Colon (tissue), 2 donors: ENCODE measurements around the gene MAP3K21.

Experiments
- FAIRE-seq: peaks from 2 replicates; lab custom pipeline; 2012; peaks lifted over from hg19 to GRCh38; lab: Jason Lieb, UNC
- donor health status: control.
- donor health status: control.

MAP3K21 gene

DNA sequence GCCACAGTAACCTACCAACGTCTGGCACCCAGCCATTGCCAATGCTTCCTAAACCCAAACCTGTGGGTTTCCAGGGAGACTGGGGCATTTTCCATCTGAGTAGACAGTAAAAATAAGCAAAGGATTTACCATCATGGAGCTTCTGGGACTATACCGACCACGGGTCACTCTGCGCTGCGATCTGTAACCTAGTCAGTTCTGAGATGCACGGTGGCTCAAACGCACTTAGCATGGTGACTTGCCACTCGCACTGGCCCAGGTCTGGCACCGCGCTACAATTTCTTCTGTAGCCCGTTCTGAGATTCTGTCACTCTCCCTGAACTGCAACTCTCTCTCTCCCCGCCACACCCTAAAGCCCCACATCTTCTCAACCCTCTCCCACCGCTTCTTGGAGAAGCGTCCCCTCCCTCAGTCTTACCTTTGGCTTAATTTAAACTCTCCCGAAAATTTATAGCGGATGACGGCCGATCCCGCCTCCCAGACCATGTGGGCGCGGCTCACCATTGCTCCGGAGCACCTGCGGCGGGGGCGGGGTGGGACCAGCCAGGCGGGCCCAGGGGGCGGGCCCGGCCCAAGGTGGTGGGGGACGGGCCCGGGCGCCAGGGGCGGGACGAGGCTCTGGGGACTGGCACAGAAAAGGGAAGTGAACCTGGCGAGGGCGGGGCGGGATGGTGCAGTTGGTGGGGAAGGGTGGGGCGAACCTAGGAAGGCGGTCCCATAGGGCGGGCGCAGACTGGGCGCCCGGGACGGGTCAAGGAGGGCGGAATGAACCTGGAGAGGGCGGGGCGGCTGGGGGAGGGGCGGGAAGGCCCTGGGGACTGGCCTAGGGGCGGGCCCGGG is 493 bp upstream of the MAP3K21 start:
- FAIRE-seq, result no peak

DNA sequence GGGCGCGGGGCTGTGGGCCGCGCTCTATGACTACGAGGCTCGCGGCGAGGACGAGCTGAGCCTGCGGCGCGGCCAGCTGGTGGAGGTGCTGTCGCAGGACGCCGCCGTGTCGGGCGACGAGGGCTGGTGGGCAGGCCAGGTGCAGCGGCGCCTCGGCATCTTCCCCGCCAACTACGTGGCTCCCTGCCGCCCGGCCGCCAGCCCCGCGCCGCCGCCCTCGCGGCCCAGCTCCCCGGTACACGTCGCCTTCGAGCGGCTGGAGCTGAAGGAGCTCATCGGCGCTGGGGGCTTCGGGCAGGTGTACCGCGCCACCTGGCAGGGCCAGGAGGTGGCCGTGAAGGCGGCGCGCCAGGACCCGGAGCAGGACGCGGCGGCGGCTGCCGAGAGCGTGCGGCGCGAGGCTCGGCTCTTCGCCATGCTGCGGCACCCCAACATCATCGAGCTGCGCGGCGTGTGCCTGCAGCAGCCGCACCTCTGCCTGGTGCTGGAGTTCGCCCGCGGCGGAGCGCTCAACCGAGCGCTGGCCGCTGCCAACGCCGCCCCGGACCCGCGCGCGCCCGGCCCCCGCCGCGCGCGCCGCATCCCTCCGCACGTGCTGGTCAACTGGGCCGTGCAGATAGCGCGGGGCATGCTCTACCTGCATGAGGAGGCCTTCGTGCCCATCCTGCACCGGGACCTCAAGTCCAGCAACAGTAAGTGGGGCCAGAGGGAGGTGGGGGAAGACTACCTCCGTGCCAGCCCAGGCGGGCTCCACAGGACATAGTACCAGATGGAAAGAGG is 808 bp downstream of the MAP3K21 start:
- FAIRE-seq, result no peak

DNA sequence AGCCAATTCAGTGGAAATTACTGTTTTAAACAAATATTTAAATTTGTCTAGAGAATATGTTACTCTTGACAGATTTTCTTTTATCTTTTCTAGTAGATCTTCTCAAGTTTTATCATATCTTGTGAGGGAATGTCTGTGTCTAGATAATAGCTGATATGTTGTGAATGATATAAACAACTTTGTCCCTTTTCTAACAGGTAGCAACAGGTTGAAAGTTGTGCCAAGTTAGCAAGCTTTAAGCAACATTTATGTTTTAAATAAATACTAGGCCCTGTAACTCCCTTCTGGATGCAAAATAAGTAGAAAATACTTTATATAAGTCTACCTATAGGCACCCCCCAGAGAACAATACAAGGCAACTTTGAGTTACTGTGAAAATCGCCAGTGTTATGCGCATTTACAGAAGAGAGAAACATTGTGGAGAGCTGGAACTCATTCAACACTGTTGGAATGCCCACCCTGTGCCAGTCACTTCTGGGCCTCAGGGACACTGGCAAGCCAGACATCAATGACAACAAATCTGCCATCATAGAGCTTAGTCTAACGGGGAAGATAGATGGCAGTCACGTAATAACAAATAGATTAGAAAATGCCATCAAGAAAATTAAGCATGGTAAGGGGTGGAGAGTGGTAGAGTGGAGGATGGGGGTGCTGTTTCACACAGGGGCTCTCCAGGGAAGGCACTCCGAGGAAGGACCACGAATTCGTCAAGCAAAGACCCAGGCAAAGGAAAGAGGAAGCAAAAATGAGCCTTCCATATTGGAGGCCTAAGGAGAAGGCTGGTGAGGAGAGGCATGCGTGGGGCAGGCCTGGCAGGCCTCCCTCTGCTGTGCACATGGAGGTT is 4.4 kb downstream of the MAP3K21 start:
- no peak for FAIRE-seq

DNA sequence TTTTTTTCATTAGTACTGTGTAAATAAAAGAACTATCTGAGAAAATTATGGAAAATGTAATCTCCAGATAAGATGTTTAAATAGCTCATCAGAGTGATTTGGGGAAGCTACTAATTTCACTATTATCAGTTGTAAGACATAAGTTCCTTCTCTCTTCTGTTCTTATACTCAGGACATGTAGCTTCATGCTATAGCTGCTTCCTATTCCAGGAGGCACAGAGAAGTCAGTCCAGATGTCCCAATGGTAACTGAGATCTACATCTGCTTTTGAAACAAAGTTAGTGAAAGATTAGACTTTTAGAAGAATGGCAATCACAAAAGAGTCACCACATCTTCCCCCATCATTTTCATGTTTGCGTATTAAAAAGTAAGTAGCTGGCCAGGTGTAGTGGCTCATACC is 5.6 kb downstream of the MAP3K21 start:
- no peak for FAIRE-seq

- FAIRE-seq, result no peak
Observed at GRCh38 chr1:233334092-233334491, 6.6 kb downstream of the MAP3K21 start.

- FAIRE-seq, result no peak
Observed at GRCh38 chr1:233336554-233337456, 9.3 kb downstream of the MAP3K21 start.

- FAIRE-seq, result no peak
Observed at GRCh38 chr1:233337505-233337904, 10.0 kb downstream of the MAP3K21 start.

GRCh38 chr1:233338102-233338501 is 10.6 kb downstream of the MAP3K21 start:
- no peak for FAIRE-seq

GRCh38 chr1:233340031-233340555 is 12.6 kb downstream of the MAP3K21 start:
- FAIRE-seq, result no peak

DNA sequence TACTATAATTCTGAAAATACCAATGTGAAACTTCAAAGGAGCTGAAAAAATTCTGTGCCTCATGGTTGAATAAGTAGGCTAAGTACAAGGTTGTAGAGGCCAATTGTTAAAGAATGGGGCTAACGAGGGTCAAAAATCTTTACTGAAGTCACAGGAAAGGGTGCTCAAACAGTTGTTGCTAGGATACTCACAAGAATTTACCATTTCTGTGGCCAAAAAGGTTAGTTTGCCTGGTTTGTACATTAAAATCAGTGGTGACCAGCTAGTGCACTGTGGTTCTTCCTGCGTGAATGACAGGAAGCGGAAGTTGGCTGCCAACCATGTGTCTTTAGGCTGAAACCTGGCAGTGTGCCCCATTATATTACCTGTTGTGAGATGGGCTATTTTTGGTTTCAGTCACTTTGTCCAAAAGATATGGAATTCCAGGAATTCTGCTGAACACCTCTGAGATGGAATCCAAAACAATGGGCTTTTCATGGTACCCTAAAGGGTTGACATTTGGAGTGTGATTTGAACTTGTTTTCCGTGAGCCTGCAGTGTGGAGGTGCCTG is 13.5 kb downstream of the MAP3K21 start:
- FAIRE-seq, result no peak

- no peak for FAIRE-seq
Observed at GRCh38 chr1:233342086-233342485, 14.6 kb downstream of the MAP3K21 start.

DNA sequence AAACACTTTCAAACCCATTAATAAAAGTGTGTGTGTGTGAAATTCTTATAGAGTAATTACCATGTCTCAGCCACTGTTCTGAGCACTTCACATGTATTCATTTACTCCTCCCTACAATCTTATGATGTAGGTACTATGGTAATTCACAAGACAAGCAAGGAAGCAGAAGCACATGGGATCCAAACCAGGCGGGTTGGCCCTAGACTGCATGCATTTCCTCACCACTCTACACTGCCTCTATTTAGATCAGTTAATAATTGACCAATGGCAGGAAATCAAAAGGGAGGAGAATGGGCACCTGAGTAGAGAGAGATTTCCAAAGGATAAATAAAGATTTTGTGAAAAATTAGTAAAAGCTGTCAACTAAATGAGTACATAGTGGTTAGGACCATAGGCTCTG is 15.7 kb downstream of the MAP3K21 start:
- FAIRE-seq, result no peak

- FAIRE-seq, result no peak
Observed at GRCh38 chr1:233347338-233347737, 19.8 kb downstream of the MAP3K21 start.

DNA sequence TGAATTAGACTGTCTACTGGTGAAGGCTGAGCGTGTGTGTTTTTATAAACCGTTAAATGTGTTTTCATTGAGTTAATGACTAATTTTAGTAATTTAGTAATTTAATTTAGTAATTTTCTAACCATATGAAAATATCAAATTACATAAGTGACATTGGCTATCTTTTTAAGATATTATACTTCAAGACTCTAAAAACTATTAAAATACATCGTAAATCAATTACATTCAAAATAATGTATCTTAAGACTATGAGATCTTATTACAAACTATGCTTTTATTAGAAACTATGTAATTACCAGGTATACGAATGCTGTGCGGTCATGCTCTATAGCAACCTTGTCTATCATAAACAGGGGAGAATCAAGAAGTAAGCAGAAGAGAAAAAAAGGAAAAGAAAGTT is 21.6 kb downstream of the MAP3K21 start:
- FAIRE-seq, result peak; percentile 68

GRCh38 chr1:233354983-233355382 is 27.5 kb downstream of the MAP3K21 start:
- FAIRE-seq, result no peak

GRCh38 chr1:233355841-233356704 is 28.5 kb downstream of the MAP3K21 start:
- no peak for FAIRE-seq

- FAIRE-seq, result no peak
Observed at GRCh38 chr1:233356705-233356987, 29.1 kb downstream of the MAP3K21 start.

GRCh38 chr1:233357595-233358397 is 30.3 kb downstream of the MAP3K21 start:
- no peak for FAIRE-seq

DNA sequence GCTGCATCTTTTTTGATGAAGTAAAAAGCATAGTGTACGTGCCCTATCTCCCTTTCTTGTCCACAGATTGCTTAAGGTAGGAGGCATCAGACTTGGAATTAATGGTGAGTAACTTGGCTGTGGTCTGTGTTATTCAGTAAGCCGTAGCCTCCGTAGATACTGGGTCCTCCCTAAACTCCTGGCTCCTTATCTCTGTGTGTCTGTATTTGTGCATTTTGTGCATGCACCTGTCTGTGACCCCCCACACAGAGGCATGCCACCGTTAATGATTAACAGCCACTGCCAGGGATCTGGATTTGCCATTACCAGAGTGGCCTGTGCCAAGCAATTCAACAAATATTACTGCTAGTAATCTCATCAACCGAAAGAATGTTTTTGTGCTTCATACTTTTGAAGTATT is 31.9 kb downstream of the MAP3K21 start:
- FAIRE-seq, result no peak
